Naive thymus-derived CD4-positive, alpha-beta T cell (primary cell): Measurements from ENCODE around the gene CNP. TPM values are rescaled to one million over a fixed set of nuclear protein-coding genes. Genes with fewer than 3 reads are reported as not detected.
"Not testable (repeated sequence)": the region's sequence is repeated elsewhere in the genome, so short reads cannot be mapped to it uniquely, and the experiment has no call there.

Source experiments
- ATAC-seq: fragments of 150-1000 bp; cut with Tn5 transposase; 2 replicates; pipeline ENCODE4 v1.10.0; 2021; ENCODE audit warnings: mild to moderate bottlenecking, moderate library complexity
- CTCF ChIA-PET: fragments of 350-600 bp; sonication (Branson Sonifier 250); formaldehyde crosslinking; loops from one replicate; lab custom pipeline; 2021; ENCODE audit warnings: antibody characterized with exemption; lab: Charles Lee
- POLR2A ChIA-PET: fragments of 350-600 bp; sonication (Branson Sonifier 250); formaldehyde crosslinking; loops from one replicate; lab custom pipeline; 2021; ENCODE audit warnings: antibody characterized with exemption, inconsistent platforms; lab: Charles Lee
- DNase-seq, 9 donors: peaks; one replicate each; pipeline versions ENCODE4 v3.0.0 to v3.0.0-alpha.2; 2020 to 2022; ENCODE audit warnings: mixed read lengths in 1 of 9
- H3K27ac ChIP-seq: one replicate; pipeline ENCODE4 v1.7.0; 2013; ENCODE audit warnings: mild to moderate bottlenecking, low read depth, low read length, moderate library complexity
- H3K27me3 ChIP-seq, 2 donors: one replicate each; pipeline ENCODE4 v1.7.0; 2013; ENCODE audit warnings: low read length in 2 of 2, mild to moderate bottlenecking in 2 of 2, moderate library complexity in 2 of 2; ENCODE audit not compliant: control insufficient read depth in 2 of 2, insufficient read depth in 2 of 2
- H3K36me3 ChIP-seq, 3 experiments: 1 replicate in 2 of 3; 2 replicates in 1 of 3; pipeline ENCODE4 v1.7.0; 2013; ENCODE audit warnings: low read length in 3 of 3, mild to moderate bottlenecking in 3 of 3, moderate library complexity in 1 of 3; ENCODE audit not compliant: insufficient read depth in 3 of 3, control insufficient read depth in 2 of 3
- H3K4me1 ChIP-seq, 2 donors: one replicate each; pipeline ENCODE4 v1.7.0; 2013; ENCODE audit warnings: low read length in 2 of 2, mild to moderate bottlenecking in 2 of 2, moderate library complexity in 1 of 2; ENCODE audit not compliant: control insufficient read depth in 2 of 2, insufficient read depth in 2 of 2
- H3K4me3 ChIP-seq: 2 replicates; pipeline ENCODE4 v1.7.0; 2013; ENCODE audit warnings: mild to moderate bottlenecking, low read length
- H3K9me3 ChIP-seq, 3 experiments: 1 replicate in 2 of 3; 2 replicates in 1 of 3; pipeline ENCODE4 v1.7.0; 2013; ENCODE audit warnings: low read length in 3 of 3; ENCODE audit not compliant: control insufficient read depth in 2 of 3
- H3K27ac Mint-ChIP-seq, 9 donors: one replicate each; pipeline ENCODE4 v1.8.0; 2020 to 2022; ENCODE audit warnings: mixed read lengths in 9 of 9, mild to moderate bottlenecking in 8 of 9, moderate library complexity in 5 of 9, inconsistent platforms in 2 of 9
- H3K27me3 Mint-ChIP-seq, 5 donors: one replicate each; pipeline ENCODE4 v1.8.0; 2021 to 2022; ENCODE audit warnings: mixed read lengths in 5 of 5, mild to moderate bottlenecking in 1 of 5
- H3K36me3 Mint-ChIP-seq, 5 donors: one replicate each; pipeline ENCODE4 v1.8.0; 2020 to 2022; ENCODE audit warnings: mixed read lengths in 5 of 5, mild to moderate bottlenecking in 3 of 5, inconsistent platforms in 1 of 5
- H3K4me1 Mint-ChIP-seq, 7 donors: one replicate each; pipeline ENCODE4 v1.8.0; 2020 to 2022; ENCODE audit warnings: mixed read lengths in 7 of 7, mild to moderate bottlenecking in 3 of 7, inconsistent platforms in 1 of 7
- H3K4me3 Mint-ChIP-seq, 10 donors: one replicate each; pipeline ENCODE4 v1.8.0; 2020 to 2022; ENCODE audit warnings: mild to moderate bottlenecking in 10 of 10, mixed read lengths in 10 of 10, moderate library complexity in 6 of 10, inconsistent platforms in 2 of 10
- H3K9me3 Mint-ChIP-seq, 11 donors: one replicate each; pipeline ENCODE4 v1.8.0; 2020 to 2022; ENCODE audit warnings: mixed read lengths in 11 of 11, mild to moderate bottlenecking in 4 of 11, inconsistent platforms in 1 of 11, moderate library complexity in 1 of 11
- intact Hi-C, 2 donors: fragments of 100-400 bp; cut with micrococcal nuclease; formaldehyde crosslinking; loops; one replicate each; pipeline ENCODE4 v1.15.1; 2023
- polyA plus RNA-seq, 2 donors: library from polyadenylated mRNA; unstranded; fragments of 300-500 nt; fragmentation: Illumina TruSeq; gene quantifications; one replicate each; pipeline ENCODE4 v1.2.3, GENCODE V29; 2021
- total RNA-seq, 6 experiments: library from RNA in 5 of 6; stranded (reverse) in 5 of 6; gene quantifications; 1 replicate in 5 of 6; 2 replicates in 1 of 6; pipeline ENCODE4 v1.2.3 and lab custom pipeline; 2021 to 2026

Gene CNP
- total and polyA plus RNA-seq, 7 experiments from 2014 or later, result 29.6 to 86.3 (median 32.5) TPM

- Mint-ChIP-seq H3K27ac (peak overlapping the region in 3 of 9 donors; percentile 8 to 64 (median 57)), H3K9me3 (no peaks in the 10 kb centered on the region), H3K4me1 (peaks cover 27 to 52% (median 46%) of the 10 kb centered on the region in 7 donors), H3K27me3 (no peaks in the 10 kb centered on the region), H3K4me3 (peak overlapping the region in 1 of 10 donors; percentile 19), H3K36me3 (peaks cover 0 to 23% (median 4%) of the 10 kb centered on the region in 5 donors)
- CTCF ChIA-PET, result interaction anchor here (1.3 kb wide), 1 partner anchor 19 kb away, joined by 3 read pairs; no protein-coding TSS in a partner anchor
- intact Hi-C loops, result no loop called here
- H3K4me1 ChIP-seq, result no peaks in the 10 kb centered on the region
- H3K9me3 ChIP-seq, result no peaks in the 10 kb centered on the region
- H3K4me3 ChIP-seq, result no peak overlapping the region
- no peak overlapping the region for H3K27ac ChIP-seq
- H3K27me3 ChIP-seq, result no peaks in the 10 kb centered on the region
- ATAC-seq, result no peak
- no peak for DNase-seq
- POLR2A ChIA-PET, result no interaction called here
- H3K36me3 ChIP-seq, result peaks cover 0 to 33% (median 18%) of the 10 kb centered on the region in 3 experiments
These were observed 38.6 kb downstream of the CNP start for GRCh38 chr17:42005166-42005565.

- no peaks in the 10 kb centered on the region for H3K9me3 ChIP-seq
- Mint-ChIP-seq H3K4me3 (no peak overlapping the region), H3K4me1 (peaks cover 46 to 74% (median 59%) of the 10 kb centered on the region in 7 donors), H3K9me3 (no peaks in the 10 kb centered on the region), H3K27me3 (no peaks in the 10 kb centered on the region), H3K36me3 (peaks cover 0 to 16% (median 4%) of the 10 kb centered on the region in 5 donors), H3K27ac (peak overlapping the region in 5 of 9 donors; percentile 6 to 59 (median 11))
- CTCF ChIA-PET, result interaction anchor here (0.6 to 1.6 kb wide), 3 partner anchors 15 to 46 kb away, joined by 3 to 4 read pairs (median 3); no protein-coding TSS in a partner anchor
- H3K4me3 ChIP-seq, result no peak overlapping the region
- DNase-seq (no peak), ATAC-seq (no peak)
- POLR2A ChIA-PET, result no interaction called here
- intact Hi-C loops, result no loop called here
- H3K27me3 ChIP-seq, result no peaks in the 10 kb centered on the region
- no peak overlapping the region for H3K27ac ChIP-seq
- peaks cover 0 to 4% of the 10 kb centered on the region in 2 donors for H3K4me1 ChIP-seq
- no peaks in the 10 kb centered on the region for H3K36me3 ChIP-seq
These were observed 42.6 kb downstream of the CNP start for GRCh38 chr17:42009170-42009569.

- intact Hi-C loops, result loop anchor here in 1 of 2 donors (10.0 kb wide), 2 partner anchors 305 to 1355 kb away; no protein-coding TSS in a partner anchor
- H3K9me3 ChIP-seq, DNase-seq, ATAC-seq, POLR2A ChIA-PET, H3K27me3 ChIP-seq, H3K27me3 Mint-ChIP-seq, H3K9me3 Mint-ChIP-seq, H3K4me3 ChIP-seq, H3K36me3 ChIP-seq, H3K27ac ChIP-seq: not testable (repeated sequence)
- CTCF ChIA-PET, result interaction anchor here (1.6 kb wide), 1 partner anchor 47 kb away, joined by 4 read pairs; no protein-coding TSS in a partner anchor
- H3K4me3 Mint-ChIP-seq, result peak overlapping the region in 4 of 10 donors; percentile 22 to 36 (median 25)
- peak overlapping the region in 2 of 9 donors; percentile 3 to 65 for H3K27ac Mint-ChIP-seq
- peaks cover 0 to 16% (median 4%) of the 10 kb centered on the region in 5 donors for H3K36me3 Mint-ChIP-seq
- peaks cover 46 to 67% (median 54%) of the 10 kb centered on the region in 7 donors for H3K4me1 Mint-ChIP-seq
- peaks cover 4 to 14% of the 10 kb centered on the region in 2 donors for H3K4me1 ChIP-seq
These were observed 43.7 kb downstream of the CNP start for GRCh38 chr17:42010266-42010680.

DNA sequence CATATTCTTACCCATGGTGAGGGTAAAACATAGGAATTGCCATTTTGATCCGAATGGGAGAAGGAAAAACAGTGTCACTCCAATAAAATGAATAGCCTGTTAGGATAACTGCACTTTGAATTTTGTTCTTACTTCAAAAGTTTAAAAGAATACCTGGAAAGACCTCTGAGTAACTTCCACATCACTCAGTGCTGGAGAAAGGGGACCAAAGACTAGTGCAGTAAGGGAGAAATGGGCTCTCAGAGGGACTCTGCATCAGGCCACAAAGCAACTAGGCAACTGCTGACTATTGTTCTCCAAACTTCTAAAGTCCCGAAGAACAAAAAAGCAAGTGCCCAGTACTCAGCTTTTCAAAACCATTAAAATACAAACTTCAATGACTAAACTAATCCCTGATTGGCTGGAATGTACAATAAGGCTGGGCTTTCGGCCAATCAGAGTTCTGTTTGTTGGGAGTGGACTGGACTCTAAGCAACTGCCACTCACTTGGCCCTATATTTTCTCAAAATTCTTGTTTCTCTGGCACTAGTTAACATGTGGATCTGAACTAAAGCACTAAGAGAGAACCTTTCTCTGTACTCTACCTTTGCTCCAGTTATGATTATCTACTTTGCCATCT lies 44.4 kb downstream of the CNP start:
- POLR2A ChIA-PET, result no interaction called here
- Histone ChIP-seq H3K27me3 (no peaks in the 10 kb centered on the region), H3K9me3 (no peaks in the 10 kb centered on the region), H3K27ac (no peak overlapping the region), H3K4me3 (no peak overlapping the region), H3K4me1 (peaks cover 9 to 19% of the 10 kb centered on the region in 2 donors), H3K36me3 (no peaks in the 10 kb centered on the region)
- Mint-ChIP-seq H3K27ac (peak overlapping the region in 4 of 9 donors; percentile 14 to 82 (median 52)), H3K36me3 (peaks cover 0 to 16% (median 4%) of the 10 kb centered on the region in 5 donors), H3K4me1 (peaks cover 49 to 69% (median 58%) of the 10 kb centered on the region in 7 donors), H3K9me3 (no peaks in the 10 kb centered on the region), H3K4me3 (peak overlapping the region in 5 of 10 donors; percentile 1 to 36 (median 25)), H3K27me3 (no peaks in the 10 kb centered on the region)
- no peak for ATAC-seq
- no peak for DNase-seq
- intact Hi-C loops, result loop anchor here in 1 of 2 donors (10.0 kb wide), 2 partner anchors 304 to 1354 kb away; no protein-coding TSS in a partner anchor
- CTCF ChIA-PET, result no interaction called here

DNA sequence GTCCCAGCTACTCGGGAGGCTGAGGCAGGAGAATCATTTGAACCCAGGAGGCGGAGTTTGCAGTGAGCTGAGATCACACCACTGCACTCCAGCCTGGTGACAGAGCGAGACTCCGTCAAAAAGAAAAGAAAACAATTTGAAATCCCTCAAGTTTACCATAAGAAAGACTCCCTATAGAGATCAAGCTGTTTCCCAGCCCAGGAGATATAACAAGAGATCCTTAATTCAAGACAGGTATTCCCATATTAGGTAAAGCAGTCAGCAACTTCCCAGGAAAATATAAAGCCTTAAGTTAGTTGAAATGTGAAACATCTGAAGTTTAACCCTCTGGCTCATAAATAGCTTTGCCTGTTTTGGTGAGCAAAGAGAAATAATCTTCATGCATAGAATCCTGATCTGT lies 45.8 kb downstream of the CNP start:
- POLR2A ChIA-PET, result interaction anchor here (0.6 to 1.5 kb wide), 2 partner anchors 21 to 22 kb away, joined by 3 read pairs; no protein-coding TSS in a partner anchor
- Mint-ChIP-seq H3K27ac (peak overlapping the region in 3 of 9 donors; percentile 14 to 41 (median 15)), H3K4me1 (peaks cover 48 to 76% (median 61%) of the 10 kb centered on the region in 7 donors), H3K36me3 (peaks cover 0 to 12% (median 4%) of the 10 kb centered on the region in 5 donors), H3K4me3 (peak overlapping the region in 4 of 10 donors; percentile 1 to 37 (median 16))
- H3K36me3 ChIP-seq, H3K27ac ChIP-seq, ATAC-seq, H3K9me3 Mint-ChIP-seq, DNase-seq, H3K9me3 ChIP-seq, H3K27me3 ChIP-seq, H3K27me3 Mint-ChIP-seq, H3K4me3 ChIP-seq: not testable (repeated sequence)
- intact Hi-C loops, result loop anchor here in 1 of 2 donors (10.0 kb wide), 2 partner anchors 302 to 1352 kb away; no protein-coding TSS in a partner anchor
- H3K4me1 ChIP-seq, result peaks cover 13 to 24% of the 10 kb centered on the region in 2 donors
- CTCF ChIA-PET, result interaction anchor here (0.6 kb wide), 1 partner anchor 49 kb away, joined by 5 read pairs; no protein-coding TSS in a partner anchor

GRCh38 chr17:42013740-42014139 lies 47.1 kb downstream of the CNP start:
- POLR2A ChIA-PET, result interaction anchor here (0.6 to 1.5 kb wide), 3 partner anchors 23 to 108 kb away, joined by 3 to 4 read pairs (median 3); partner anchors contain the start of genes CNP and KAT2A
- H3K36me3 ChIP-seq, H3K27me3 Mint-ChIP-seq, DNase-seq, H3K9me3 Mint-ChIP-seq, H3K27ac ChIP-seq, H3K9me3 ChIP-seq, ATAC-seq, H3K27me3 ChIP-seq, H3K4me3 ChIP-seq: not testable (repeated sequence)
- peaks cover 0 to 12% (median 4%) of the 10 kb centered on the region in 5 donors for H3K36me3 Mint-ChIP-seq
- H3K4me1 Mint-ChIP-seq, result peaks cover 52 to 87% (median 69%) of the 10 kb centered on the region in 7 donors
- H3K4me3 Mint-ChIP-seq, result peak overlapping the region in 4 of 10 donors; percentile 28 to 39 (median 34)
- H3K27ac Mint-ChIP-seq, result peak overlapping the region in 4 of 9 donors; percentile 25 to 79 (median 52)
- intact Hi-C loops, result loop anchor here in 1 of 2 donors (10.0 kb wide), 2 partner anchors 301 to 1351 kb away; no protein-coding TSS in a partner anchor
- CTCF ChIA-PET, result interaction anchor here (1.5 kb wide), 1 partner anchor 10 kb away, joined by 3 read pairs; no protein-coding TSS in a partner anchor
- peaks cover 22 to 31% of the 10 kb centered on the region in 2 donors for H3K4me1 ChIP-seq
